NB4 (cell line): Measurements from ENCODE around the gene OR6C2.

Source experiments
- CTCF ChIP-seq: IDR thresholded peaks from one replicate; pipeline ENCODE4 v1.5.1; 2012; ENCODE audit warnings: low read depth, low read length
- MAX ChIP-seq: IDR thresholded peaks from 2 replicates; pipeline ENCODE4 v1.6.1; 2011; ENCODE audit warnings: low read depth, low read length
- MYC ChIP-seq: IDR thresholded peaks from 2 replicates; pipeline ENCODE4 v1.6.1; 2011; ENCODE audit warnings: low read depth, low read length
- POLR2A ChIP-seq: IDR thresholded peaks from 2 replicates; pipeline ENCODE4 v1.6.1; 2011; ENCODE audit warnings: mild to moderate bottlenecking; ENCODE audit not compliant: insufficient read length; ENCODE audit errors: extremely low read depth

- no peak for TF ChIP-seq CTCF
- TF ChIP-seq MYC: no peak
- TF ChIP-seq POLR2A: no peak
- no peak for TF ChIP-seq MAX
Observed at GRCh38 chr12:55445357-55445756, 1.5 kb downstream of the OR6C2 start.
